Uterus (tissue), 2 donors: ENCODE measurements around the gene GID4.

Experiments used
- POLR2A ChIP-seq, 2 donors: fragments of 450-650 bp; IDR thresholded peaks; one replicate each; pipeline ENCODE4 v1.6.1; 2016; ENCODE audit warnings: antibody characterized with exemption in 2 of 2, mild to moderate bottlenecking in 1 of 2, moderate library complexity in 1 of 2
- TF ChIP-seq, protein P1 (sequence below), 4 experiments: fragments of 200-600 bp in 2 of 4; fragments of 450-650 bp in 2 of 4; sonication (generic) in 2 of 4; IDR thresholded peaks; one replicate each; pipeline ENCODE4 v1.5.1; 2016 to 2019; ENCODE audit warnings: antibody characterized with exemption in 4 of 4, mild to moderate bottlenecking in 2 of 4, moderate library complexity in 1 of 4

DNA sequence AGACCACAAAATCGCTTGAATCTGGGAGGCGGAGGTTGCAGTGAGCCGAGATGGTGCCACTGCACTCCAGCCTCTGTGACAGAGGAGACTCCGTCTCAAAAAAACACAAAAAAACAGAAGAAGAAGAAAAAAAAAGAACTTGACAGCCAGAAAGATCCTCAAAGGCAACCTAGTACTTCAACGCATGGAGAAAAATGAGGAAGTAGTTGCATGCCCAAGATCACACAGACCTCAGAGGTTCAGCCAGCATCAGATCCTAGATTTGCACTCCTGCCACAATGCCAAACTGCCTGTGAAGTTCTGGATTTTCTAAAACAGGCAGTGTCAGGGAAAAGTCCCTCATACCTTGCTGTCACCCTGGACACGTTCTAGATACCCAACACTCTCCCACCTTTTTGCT is 1.7 kb upstream of the GID4 start:
- TF ChIP-seq, protein P1, sequence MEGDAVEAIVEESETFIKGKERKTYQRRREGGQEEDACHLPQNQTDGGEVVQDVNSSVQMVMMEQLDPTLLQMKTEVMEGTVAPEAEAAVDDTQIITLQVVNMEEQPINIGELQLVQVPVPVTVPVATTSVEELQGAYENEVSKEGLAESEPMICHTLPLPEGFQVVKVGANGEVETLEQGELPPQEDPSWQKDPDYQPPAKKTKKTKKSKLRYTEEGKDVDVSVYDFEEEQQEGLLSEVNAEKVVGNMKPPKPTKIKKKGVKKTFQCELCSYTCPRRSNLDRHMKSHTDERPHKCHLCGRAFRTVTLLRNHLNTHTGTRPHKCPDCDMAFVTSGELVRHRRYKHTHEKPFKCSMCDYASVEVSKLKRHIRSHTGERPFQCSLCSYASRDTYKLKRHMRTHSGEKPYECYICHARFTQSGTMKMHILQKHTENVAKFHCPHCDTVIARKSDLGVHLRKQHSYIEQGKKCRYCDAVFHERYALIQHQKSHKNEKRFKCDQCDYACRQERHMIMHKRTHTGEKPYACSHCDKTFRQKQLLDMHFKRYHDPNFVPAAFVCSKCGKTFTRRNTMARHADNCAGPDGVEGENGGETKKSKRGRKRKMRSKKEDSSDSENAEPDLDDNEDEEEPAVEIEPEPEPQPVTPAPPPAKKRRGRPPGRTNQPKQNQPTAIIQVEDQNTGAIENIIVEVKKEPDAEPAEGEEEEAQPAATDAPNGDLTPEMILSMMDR (IDR thresholded peaks at IDR 0.05), result no peak
- TF ChIP-seq POLR2A (IDR thresholded peaks at IDR 0.05), result no peak
